Activated T-helper 9 cell treated with anti-CD3 and anti-CD28 coated beads, Interleukin-2, amount 50 U/mL, for 16 hours (primary cell): ENCODE data around the gene DMPK.
A peak's percentile ranks its signal among the peaks of the same experiment; 100 is the strongest.
"Not testable (repeated sequence)": the region's sequence is repeated elsewhere in the genome, so short reads cannot be mapped to it uniquely, and the experiment has no call there.

Source experiments
- DNase-seq: peaks from one replicate; pipeline ENCODE4 v3.0.0-alpha.2; 2020; ENCODE audit warnings: low read depth

DMPK gene

DNA sequence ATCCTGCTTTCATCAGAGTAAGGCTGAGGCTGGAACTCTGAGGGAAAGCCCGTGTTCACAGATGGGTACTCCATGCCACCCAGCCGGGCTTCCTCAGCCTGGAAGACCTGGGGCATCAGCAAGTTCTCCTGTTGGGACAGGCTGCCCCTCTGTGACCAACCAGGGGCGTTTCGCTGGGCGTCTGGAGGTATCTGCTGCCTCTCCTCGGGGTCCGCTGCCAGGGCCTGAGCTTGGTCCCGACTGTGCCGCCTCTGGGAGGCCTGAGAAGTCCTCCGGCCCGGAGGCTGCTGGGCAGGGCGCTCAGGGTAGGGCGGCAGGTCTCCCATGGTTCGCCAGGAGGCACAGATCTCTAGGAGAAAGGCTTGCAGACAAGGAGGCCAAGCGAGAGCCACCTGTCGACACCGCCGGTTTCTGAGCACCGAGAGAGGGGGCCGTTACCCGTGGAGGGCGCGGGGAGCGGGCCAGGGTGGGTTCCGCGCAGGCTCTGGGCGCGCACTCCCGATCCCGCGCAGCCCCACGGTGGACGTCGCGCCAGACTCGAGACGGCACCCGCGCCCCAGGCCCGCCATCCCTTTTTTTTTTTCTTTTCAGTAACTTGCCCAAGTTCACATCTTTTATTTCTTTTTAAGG, 32.7 kb upstream of the DMPK start, which contains the start of gene RSPH6A:
TSS of gene RSPH6A (minus strand) at position 458 of the 630 bp plus-strand sequence. CDS start at position 326, 132 bp downstream.
- no peak for DNase-seq

DNA sequence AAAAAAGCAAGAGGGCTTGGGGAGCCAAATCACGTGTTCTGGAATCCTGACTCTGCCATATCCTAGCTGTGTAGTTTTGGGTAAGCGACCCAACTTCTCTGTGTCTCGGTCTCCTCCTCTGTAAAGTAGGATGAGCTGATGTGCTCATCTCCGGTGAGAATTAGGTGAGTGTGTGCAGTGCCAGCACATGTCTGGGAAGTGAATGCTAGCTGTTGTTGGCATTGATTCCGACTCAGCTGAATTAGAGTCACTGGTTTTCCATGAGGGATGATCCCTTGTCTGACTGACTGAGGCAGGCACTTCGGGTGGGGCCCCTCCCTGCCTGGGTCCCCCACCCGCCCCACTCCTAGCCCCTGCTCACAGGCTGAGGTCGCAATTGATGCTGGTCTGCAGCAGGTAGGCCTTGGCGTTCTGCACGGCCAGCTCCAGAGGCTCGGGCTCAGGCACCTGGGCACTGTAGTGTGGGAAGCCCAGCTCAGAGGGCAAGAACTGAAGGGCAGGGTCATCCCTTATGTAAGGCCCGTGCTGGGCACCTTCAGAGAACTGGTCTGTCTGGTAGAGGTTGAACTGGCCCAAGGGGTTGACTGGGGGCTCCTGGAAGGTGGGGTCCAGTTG, 32.0 kb upstream of the DMPK start:
- no peak for DNase-seq

DNA sequence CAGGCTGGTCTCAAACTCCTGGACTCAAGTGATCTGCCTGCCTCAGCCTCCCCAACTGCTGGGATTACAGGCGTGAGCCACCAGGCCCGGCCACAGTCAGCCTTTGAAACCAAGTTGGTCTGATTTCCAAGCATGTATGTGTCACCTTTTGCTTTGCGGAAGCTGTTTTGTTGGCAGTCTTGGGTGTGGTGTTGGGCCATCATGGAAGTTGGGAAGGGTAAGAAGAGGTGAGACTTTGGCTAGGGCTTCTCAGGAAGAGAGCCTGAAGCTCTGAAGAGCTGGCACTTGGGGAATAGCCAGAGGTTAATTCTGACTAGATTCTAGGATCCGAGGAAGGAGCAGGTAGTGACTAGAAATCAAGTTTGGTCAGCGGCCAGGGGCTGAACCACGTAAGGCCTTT, 30.0 kb upstream of the DMPK start:
- DNase-seq = no peak

DNA sequence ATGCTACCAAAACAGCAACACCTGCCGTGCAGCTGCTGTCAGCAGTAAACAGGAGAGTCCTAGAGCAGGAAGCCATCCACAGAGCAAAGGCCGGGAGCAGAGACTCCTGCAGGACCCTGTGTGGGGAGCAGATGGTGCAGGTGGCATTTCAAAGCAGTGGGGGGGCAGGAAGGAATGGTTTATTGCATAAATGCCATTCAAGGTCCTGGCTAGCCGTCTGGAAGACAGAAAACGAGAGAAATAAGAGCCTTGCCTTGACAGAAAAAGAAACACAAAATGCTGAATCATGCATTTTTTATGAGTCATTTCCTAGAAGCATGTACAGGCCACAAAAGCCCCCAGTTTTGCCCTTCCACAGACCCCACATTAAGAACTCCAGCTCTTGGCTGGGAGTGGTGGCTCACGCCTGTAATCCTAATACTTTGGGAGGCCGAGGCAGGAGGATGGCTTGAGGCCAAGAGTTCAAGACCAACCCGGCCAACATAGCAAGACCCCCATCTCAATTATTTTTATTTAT, 27.4 kb upstream of the DMPK start:
- no peak for DNase-seq

GRCh38 chr19:45805719-45806118, 23.4 kb upstream of the DMPK start:
- DNase-seq = no peak

DNA sequence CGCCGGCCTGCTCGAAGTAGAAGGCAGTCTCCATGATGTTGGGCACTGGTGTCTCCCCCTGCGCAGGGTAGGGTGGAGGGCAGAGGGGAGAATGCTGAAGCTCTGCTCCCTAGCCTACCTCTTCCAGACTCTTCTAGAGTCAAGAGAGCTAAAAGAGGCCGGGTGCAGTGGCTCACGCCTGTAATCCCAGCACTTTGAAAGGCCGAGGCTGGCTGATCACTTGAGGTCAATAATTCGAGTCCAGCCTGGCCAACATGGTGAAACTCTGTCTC, 22.6 kb upstream of the DMPK start:
- no peak for DNase-seq

- no peak for DNase-seq
Measured at GRCh38 chr19:45804140-45804958, 22.1 kb upstream of the DMPK start.

GRCh38 chr19:45801603-45802175, 19.4 kb upstream of the DMPK start:
- DNase-seq = no peak

- DNase-seq = no peak
Measured at GRCh38 chr19:45800070-45800553, 17.8 kb upstream of the DMPK start.

DNA sequence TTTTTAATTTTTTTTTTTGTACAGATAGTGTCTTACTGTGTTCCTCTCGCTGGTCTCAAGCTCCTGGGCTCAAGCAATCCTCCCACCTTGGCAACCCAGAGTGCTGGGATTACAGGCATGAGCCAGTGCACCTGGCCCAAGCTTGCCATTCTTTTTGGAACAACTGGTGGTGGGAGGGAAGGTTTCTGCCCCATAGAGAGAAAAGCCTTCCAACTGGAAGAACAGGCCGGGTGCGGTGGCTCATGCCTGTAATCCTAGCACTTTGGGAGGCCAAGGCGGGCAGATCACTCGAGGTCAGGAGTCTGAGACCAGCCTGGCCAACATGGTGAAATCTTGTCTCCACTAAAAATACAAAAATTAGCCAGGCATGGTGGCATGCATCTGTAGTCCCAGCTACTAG, 17.3 kb upstream of the DMPK start:
- not testable (repeated sequence) for DNase-seq

DNA sequence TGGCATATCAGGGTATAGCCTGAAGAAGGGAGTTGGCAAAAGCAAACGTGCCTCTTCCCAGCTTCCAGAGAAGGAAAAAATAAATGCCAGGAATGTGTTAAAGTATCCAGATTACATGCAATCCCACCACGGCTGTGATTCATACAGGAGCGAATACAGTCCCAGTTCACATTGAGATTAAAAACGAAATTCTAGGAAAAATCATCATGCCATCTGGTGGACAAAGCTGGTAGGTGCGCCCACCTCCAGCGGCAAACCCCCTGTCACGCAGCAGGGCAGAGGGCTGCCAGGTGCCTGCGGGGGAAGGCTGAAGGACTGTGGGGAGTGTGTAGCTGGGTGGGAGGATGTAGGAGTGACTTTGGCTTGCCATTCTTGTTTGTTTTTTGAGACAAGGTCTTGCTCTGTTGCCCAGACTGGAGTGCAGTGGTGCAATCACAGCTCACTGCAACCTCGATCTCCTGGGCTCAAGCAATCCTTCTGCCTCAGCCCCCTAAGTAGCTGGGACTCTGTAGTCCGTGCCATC, 16.8 kb upstream of the DMPK start:
- peak; percentile 41 for DNase-seq

- DNase-seq = no peak
Measured at GRCh38 chr19:45794627-45795026, 12.3 kb upstream of the DMPK start.

- DNase-seq = no peak
Measured at GRCh38 chr19:45793876-45794275, 11.6 kb upstream of the DMPK start.

DNA sequence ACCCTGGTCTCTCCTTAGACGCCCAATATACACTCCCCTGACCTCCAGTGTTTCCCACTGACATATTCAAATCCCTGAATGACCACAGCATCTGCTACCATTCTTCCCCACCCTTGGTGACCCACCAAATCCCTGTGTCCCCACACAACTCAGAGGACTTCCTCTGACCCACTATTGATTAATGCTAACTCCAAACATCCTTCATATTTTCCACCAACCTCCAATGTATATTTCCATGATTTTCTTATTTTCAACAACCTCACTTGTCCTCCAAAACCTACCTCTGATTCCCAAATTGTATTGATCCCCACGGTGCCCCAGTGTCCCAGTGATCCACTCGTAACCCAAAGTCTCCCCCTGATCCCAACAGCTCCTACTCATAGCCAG, 10.9 kb upstream of the DMPK start:
- DNase-seq = no peak

GRCh38 chr19:45792470-45793177, 10.3 kb upstream of the DMPK start, which contains the start of gene DMWD:
TSS of gene DMWD (minus strand) at chr19:45792845. CDS start at chr19:45792756, 89 bp downstream.
- DNase-seq = peak; percentile 100

- no peak for DNase-seq
Measured at GRCh38 chr19:45791744-45792469, 9.6 kb upstream of the DMPK start.

DNA sequence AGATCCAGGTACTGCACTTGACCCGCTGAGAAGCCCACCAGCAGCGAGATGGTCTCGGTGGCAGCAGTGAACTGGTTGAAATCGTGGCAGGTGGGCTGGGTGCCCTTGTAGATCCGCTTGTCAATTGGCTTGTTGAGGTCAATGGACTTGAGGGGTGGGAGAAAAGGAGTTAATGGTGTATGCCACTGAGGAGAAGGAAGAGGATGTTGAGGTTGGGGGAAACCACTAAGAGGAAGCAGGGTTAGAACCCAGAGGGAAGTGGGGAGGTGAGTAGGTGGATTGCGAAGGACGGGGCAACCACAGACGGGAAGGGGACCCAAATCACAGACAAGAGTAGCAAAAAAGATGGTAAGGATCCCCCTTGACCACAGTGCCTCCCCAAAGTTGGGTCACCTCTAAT, 8.7 kb upstream of the DMPK start:
- DNase-seq = no peak

DNA sequence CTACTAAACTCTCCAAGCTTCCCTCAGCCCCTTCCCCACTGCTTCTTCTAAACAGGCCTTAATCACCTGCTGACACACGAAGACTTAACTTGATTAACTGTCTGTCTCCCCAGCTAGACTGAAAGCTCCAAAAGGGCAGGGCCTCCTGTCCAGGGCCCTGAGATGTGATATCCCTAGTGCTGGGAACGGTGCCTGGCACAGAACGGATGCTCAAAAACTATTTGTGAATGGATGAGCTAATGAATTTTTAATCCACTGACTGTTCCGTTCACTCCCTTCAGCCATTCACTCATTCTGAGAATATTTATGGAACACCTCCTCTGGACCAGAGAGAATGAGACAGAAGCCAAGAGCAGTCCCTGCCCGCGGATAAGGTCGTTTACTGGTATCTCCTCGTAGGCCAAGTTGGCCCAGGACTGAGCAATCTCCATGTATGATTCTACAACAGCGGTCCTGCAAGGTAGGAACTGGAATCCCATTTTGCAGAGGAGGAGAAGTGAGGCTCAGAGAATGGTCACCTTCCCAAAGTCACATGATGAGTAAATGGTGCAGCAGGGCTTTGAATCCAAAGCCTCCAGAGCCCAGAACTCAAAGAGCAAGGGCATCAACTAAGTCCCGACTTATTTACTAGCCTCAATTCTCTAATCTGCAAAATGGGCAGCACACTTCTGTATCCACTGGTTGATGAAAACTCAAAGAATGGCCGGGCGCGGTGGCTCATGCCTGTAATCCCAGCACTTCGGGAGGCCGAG, 6.9 kb upstream of the DMPK start:
- no peak for DNase-seq

DNA sequence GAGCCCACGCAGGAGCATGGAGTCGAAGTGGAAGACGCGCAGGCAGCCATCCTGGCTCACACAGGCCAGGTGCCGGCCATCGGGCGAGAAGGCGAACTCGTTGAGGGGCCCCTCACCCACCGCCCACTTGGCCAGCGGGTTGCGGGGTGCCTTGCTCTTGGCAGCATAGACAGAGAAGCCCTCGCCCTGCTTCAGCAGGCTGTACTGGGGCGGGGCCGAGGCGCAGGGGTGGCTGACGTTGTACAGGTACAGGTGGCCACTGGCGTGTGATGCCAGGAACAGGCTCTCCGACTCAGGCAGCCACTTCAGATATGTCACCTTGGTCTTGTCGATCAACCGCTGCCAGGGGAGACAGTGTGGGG, 4.2 kb upstream of the DMPK start:
- no peak for DNase-seq

- no peak for DNase-seq
Measured at GRCh38 chr19:45785781-45786532, 3.7 kb upstream of the DMPK start.
